NCI-H146 (cell line): ENCODE results near the gene PRKCE.
A peak's percentile ranks its signal among the peaks of the same experiment; 100 is the strongest.
"Not testable (repeated sequence)": the region's sequence is repeated elsewhere in the genome, so short reads cannot be mapped to it uniquely, and the experiment has no call there.

Experiments used
- DNase-seq: peaks from one replicate; lab custom pipeline; 2025; lab: John Stamatoyannopoulos, UW

The PRKCE gene

DNA sequence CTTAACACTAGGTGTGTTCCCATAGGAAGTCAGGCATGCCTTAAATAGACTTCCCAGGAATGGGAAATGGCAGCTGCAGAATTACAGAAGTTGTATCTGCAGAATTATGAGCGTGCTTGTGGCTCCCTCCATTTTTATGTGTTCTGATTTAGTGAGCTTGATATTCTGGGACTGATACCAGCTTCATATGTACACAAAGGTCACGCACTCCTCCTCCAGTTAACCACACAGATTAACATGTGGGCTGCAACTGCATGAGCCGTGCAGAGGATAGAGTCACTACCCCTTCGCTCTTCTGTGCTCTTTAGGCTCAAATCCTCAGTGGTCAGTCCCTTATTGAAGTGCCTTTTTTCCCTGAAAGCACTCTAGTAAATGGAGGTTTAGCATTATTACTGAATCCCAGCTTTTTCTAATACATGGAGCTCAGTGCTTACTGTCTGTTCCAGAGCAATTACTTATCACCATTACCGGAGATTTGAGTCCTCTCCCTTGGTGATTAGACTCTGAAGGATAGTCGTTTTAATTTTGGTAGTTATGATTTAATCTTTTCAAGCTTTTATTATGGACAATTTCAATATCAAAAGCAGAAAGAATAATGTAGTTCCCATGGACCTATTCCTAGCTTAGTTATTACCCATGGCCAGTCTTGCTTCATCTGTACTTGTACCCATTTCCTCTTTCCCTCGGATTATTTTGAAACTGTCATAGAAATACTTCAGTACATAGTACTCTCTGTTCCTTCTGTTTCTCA is 238.3 kb downstream of the PRKCE start:
- no peak for DNase-seq

DNA sequence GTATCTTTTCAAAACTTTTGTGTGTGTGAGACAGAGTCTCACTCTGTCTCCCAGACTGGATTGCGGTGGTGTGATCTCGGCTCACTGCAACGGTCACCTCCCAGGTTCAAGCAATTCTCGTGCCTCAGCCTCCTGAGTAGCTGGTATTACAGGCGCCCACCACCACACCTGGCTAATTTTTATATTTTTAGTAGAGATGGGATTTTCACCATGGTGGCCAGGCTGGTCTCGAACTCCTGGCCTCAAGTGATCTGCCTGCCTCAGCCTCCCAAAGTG is 238.8 kb downstream of the PRKCE start:
- DNase-seq = not testable (repeated sequence)

DNA sequence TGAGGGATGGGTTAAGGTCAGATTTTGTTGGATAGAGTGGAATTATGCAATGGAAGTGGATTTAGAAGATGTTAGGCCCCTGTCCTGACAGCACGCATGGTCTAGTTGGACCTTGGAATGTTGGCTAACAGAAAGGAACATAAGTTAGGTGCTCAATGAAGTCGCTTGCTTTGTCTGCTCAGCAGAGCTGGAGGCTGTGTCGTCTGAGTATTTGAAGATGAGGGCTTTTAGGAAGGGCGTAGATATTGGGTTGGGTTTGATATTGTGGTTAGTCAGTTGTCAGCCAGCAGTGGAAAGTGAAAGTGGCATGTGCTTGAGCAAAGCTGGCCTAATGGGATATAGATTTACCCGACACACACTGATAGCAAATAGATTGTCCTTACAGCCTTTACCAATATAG is 239.3 kb downstream of the PRKCE start:
- no peak for DNase-seq

DNA sequence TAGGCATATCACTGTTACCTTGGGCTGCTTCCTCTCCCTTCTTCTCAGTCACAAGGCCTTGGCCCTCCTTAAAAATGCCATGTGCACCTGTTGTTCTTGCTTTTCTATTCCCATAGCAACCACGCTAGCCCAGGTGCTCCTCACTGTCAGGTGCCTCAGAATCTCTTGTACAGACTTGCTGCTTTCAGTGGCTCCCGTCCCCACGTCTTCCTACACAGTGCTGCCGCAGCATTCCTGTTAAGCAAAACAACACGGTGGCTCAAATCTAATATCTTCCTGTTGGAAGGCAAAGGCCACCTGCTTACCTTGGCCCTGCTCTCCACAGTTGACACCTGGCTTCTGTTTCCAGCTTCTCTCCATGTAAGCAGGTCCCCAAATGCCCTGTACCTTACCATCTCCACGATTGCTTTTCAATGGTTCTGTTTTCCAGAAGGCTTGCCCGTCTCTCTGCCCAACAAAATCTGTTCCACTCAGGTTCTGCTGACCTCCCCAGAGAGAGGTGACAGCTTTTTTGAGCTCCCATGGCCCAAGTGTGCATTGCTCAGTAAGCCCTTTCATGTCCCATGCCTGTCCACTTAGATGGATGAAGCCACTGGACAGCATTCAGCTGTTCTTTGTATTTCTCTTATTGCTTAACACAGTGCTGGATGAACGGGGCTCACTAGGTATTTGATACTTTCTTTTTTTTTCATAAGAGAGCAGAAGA is 240.4 kb downstream of the PRKCE start:
- DNase-seq = peak; percentile 92

DNA sequence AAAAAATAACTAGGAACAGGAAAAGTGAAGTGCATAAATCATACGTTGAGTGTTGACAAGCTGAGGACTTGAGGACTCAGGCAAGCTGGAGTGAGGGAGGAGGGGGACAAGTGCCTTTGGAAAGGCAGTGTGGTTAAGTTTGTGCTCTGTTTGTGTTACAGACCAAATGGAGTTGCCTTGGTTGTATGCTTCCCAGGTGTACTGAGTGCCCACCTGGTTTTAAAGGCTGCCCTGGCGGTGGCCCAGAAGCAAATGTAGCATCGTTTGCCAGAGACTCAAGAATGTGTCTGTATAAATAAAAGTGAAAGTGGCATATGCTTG is 240.9 kb downstream of the PRKCE start:
- peak; percentile 62 for DNase-seq

DNA sequence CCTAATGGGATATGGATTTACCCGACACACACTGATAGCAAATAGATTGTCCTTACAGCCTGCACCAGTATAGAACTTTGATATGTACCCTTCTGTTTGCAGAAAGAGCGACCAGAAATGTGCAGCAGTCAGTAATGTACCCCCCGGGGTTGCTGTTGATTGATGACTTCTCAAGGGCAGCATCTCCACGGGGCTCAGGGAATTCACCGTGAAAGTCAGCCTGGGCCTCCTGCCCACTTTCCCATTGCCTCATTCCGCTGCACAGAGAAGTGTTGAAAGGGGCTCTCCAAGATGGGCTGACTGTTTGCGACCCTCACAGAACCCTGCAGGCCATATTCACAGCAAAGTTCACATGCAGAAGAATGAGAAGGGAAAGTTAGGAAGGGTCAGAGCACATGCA is 241.3 kb downstream of the PRKCE start:
- peak; percentile 78 for DNase-seq

DNA sequence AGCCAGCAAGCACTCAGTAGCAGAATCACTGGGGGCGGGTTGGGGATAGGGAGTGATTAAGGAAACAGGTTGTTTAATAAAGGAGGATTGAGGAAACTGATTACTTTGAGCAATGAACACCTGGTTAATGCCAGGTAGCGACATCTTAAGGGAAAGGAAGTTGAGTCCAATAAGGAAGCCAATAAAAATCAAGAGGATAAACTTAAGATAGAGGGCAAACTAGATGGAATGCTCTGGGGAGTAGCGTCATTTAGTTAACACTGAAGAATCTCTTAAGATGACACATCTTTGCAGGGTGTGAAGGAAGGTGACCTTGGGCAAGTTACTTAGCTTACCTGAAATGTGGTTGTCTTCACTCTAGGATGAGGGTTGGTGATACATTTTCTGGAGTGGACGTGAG is 242.7 kb downstream of the PRKCE start:
- DNase-seq = no peak

DNA sequence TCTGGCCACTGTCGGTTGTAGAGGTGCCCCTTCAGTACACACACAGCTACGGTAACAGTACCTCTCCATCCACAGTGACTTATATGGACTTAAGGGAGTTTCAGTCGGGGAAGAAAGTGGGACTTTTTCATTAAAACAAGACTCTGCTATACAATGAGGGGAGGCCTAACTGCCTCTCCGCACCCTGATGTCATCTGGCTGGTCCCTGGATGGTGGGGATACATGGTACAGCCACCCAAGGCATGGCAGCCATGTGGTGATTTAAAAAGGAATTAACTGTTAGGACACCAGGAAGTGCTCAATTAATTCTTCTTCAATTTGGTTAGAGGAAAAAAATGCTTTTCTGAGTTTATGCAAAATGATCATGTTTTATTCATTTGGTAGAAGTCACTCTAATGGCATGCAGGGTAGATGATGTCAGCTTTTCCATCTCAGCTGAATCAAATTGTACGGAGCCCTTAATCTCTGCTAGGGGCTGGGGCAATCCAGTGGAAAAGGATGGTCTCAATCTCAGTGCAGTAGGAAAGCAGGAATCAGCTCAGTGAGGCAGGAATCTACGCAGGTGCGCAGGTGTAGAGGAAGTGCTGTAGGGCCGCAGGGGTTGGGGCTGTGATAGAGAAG is 243.9 kb downstream of the PRKCE start:
- DNase-seq = no peak

DNA sequence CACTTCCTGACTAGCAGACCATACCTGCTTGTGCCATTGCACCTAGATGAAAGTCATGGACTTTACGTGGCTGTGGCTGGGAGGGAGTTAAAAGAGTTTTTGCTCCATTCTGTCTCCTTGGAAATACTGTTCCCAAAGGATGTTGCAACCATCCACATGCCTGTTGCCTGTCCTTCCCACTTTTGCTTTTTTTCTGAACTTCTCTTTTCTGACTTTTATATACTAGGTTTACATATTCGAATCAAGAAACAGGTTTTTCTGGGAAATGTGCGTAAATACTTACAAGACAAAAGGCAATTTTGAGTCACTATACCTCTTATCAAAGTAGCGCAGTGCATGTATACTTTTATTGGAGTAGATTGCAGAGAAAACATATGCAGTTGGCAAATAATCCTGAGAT is 244.8 kb downstream of the PRKCE start:
- no peak for DNase-seq

DNA sequence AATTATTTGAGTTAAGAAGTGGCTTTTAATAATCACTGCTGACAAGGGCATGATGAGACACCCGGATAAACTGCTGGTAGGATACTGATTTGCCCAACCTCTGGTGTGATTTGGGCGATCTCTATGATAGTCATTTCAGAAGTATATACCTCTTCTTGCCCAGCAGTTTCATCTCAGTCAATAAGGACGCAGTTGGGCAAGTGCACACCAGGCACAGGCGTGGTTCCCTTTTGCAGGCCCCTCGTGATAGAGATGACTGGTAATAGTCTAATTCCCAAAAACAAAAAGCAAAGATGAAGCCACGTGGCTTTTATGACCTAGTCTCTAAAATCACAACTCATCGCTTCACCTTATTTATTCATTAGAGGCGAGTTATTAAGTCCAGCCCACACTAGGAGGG is 246.4 kb downstream of the PRKCE start:
- no peak for DNase-seq

DNA sequence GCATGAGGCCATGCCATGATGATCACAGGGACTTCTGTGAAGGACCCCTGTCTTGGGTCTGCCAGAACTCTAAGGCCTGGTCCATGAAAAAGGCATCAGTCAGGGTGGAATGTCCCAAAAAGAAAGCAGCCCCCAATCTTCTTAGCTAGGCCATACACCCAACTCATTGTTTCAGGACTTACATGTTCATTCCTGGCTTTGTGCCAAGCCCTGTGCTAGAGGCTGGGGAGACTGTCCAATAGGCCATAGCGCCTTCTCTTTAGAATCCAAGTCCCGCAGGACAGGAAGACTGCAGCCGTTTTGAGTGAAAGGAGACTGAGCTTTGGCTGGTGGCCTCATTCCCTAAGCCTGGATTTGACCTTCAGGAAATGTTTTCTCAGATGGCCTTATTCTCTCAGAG is 247.3 kb downstream of the PRKCE start:
- DNase-seq = peak; percentile 21

DNA sequence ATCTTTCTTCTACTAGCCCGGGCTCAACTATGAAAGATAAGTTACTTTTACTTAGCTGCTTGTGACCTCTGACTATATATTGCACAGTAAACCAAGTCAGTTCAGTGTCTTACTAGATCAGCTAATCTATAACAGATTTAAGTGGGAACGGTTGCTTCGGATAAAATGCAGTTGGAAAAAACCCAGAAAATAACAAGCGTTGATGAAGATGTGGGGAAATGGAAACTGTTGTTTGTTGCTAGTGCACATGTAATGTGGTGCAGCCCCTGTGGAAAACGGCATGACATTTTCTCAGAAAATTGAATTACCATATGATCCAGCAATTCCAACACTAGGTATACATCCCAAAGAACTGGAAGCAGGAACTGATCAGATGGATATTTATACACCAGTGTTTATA is 248.5 kb downstream of the PRKCE start:
- DNase-seq = no peak

DNA sequence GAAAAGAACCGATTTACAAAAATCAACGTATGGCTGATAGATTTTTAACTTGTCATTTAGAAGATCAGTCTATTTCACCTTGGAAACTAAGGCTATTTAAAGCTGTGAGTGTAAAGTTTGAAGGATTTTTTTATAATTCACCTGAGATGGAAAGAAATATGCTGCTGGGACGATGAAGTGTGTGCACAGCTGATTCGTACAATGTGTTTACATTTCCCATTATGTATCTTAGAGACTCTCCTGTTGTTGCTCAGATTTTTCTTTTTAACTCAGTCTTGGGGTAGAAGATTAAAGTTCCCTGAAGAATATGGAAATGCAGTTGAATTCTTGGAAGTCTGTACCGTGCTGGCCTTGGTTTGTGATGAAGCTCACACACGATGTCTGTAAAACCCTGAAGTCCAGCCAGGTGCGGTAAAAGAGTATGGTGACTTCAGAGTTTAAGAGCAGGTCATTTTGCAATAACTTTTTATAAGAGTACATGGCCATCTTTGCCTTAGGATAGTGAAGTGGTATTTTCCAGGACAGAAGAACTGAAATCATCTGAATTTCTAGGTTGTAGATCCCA is 250.1 kb downstream of the PRKCE start:
- no peak for DNase-seq

DNA sequence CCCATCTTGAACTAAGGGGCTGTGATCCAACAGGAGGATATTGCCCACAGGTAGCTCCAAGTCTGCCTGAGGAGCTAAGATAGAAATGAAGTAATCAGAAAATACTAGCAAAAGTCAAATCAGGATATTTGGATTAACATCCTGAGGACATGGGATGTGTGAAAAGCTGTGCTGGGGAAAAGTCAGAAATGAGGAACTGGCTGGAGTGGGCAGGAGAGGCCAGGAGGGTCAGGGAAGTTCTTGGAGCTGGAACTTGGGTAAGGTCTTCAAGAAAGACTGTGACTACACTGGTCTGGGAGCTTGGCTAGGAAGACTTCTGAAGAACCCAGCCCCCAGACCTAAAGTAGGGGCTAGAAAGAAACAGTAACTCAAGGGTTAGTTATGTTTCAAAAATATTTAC is 250.9 kb downstream of the PRKCE start:
- DNase-seq = no peak

DNA sequence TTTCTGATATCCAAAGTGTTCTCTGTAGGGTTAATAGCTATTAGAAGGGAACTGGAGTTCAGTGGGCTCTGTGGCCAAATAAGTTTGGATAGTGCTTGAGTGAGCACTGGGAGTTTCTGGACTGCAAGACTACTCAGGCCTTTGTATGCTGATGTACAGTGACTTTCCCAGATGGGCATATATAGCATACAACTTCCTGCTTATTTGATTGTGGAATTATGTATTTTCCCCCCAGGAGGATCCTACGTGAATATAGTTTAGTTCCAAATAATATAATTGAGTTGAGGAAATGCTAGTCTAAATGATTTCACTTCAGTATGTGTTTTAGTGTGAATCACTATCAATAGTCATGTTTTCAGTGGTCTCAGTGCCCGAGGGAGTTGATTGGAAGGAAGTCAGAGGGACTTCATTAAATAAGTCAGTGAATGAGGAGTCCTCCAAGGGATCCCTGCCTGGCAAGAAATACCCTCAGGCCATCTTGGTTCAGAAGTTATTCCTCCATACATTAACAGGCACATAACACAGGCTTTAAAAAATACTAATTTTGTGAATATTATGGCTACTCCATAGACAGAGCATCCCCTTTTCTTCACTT is 251.4 kb downstream of the PRKCE start:
- no peak for DNase-seq

DNA sequence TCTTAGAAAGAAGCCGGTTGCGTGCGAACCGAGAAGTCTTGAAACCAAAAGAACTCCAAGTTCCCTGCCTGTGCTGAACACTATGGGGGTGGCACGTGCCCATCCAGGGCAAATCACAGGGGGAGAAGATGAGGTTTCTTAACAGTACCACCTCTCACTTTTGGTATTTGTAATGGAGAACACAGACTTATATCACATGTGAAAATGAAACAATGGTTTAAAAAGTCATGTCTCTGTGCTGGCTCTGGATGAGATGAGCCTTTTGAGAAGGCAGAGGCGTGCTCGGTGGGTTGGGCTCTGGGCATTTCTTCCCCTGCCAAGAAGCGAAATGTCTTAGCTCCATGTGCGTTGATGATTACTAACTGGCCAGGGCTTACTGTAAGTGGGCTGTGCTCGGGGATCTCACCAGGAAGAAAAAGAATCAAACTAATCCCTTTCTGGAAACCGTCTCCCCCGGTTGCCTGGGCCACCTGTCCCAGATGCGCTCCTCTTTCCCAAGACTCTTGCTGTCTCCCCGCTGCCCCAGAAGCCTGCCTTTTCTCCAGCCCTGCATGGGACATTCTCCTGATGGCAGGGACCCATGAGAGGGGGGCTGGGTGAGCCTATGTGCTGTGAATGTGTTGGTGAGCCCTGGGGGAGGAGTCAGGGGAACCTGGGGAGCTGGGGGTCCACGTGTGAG is 252.9 kb downstream of the PRKCE start:
- no peak for DNase-seq

DNA sequence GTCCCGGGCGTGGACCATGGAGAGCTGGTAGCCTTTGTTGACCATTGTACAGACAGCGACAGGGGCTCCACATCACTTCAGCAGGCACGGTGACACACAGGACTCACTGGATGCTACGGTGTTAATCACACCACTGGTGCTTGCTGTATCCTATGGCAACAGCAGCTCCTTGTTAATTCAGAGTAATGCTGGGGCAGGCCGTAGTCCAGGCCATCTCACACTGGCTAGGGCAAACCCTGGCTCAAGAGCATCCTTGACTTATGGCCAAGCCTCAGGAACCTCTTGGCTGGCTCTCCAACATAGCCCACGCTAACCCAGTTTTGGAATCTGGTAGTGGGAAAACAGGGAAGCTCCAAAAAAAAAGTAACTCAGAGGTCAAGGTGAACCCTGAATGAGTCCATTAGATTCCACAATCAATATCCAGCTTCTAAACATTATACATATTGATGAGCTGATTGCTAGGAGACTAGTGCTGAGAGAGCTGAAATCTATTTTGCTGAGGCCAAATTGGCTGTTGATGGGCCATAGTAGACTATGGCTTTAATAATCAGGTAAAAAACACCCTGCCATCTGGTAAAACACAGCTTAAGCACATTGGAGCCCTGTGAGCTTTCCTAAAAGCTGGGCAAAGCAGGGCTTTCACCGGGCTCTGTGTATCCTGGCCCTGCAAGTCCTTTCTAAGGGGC is 253.6 kb downstream of the PRKCE start:
- DNase-seq = peak; percentile 88

DNA sequence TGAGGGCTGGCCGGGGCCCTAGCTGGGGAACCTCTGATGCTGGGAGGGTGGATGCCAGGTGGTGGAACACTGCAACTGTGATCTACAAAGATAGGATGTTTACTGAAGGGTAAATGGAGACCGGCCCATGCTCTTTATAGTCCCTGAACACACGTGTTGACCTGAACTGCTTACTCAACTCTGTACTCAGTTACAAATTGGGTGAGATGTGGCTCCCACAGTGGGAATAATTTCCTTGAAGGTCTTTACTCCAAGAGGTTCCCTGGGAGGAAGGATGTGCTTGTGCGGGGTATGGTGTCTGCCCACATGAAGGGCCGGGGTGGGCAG is 254.1 kb downstream of the PRKCE start:
- DNase-seq = peak; percentile 89

DNA sequence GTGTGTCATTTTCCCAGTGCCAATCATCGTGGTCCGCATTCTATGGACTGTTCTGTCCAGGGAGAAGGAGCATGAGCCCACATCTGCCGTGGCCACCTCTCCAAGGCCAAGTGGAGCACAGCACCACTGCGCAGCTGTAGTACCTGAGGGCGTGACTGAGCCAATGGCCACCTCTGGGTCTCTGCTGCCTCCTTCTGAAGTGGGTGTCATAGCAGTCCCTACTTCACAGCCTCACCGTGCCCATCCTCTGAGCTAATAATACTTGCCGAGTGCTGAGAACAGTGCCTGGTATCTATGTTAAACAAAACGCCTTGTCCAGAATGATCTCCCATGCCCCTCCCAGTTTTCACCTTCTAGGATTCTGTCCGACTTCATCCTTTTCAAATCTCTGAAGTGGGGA is 256.1 kb downstream of the PRKCE start:
- no peak for DNase-seq

DNA sequence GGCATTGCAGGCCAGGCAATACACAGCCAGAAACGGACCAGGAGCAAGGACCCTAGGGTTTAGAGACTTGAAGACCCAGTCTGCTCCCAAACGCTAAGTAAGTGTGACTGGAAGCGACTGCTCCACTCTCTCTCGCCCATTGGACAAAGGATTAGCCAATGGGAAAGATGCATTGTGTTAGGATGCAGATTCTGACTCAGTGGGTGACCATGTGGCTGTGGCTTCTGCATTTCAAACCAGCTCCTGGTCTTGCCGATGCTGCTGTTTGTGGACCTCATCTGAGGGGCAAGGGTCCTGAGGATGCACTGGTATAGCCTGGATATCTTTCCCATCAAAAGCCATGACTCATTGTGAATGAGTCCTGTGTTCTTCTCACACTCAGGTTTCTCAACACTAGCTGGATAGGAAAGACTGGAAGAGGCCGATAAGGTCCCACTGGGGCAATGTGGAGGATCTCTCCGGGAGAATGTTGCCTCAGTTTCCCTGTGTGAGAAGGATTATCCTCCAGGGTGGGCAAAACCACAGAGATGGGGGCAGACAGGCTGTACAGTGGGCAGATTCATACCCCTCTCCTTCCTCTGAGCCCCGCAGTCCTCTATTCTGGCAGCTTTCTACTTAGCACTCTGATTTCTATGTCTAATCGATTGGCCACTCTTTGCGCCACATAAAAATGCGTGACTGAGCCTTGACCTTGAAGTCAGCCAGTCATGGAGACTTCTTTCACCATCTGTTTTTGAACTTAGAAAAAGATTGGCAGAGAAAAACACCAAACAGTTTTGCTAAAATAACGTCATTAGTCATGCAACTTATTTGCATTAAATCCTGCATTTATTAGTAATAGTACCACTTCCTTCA is 257.1 kb downstream of the PRKCE start:
- no peak for DNase-seq

DNA sequence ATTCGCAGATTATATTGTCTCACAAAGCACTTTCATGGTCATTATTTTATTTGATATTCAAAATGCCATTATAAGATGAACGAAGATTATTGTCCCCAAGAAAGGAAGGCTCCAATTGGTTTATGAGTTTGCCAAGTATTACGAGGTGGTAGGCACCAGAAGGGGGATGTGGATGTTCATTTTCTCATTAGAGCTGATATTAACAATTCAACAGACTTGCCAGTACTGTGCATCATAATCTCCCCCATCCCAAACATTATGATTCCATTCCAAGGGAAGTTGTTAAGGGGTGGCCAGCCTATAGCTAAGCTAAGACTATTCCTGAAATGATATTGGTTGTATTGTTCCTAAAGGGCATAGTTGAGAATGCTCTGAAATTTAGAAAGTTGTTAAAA is 257.7 kb downstream of the PRKCE start:
- DNase-seq = no peak
